ENCODE results near the gene MADD.
"Not testable (repeated sequence)": the region's sequence is repeated elsewhere in the genome, so short reads cannot be mapped to it uniquely, and the experiment has no call there.

Gene MADD

DNA sequence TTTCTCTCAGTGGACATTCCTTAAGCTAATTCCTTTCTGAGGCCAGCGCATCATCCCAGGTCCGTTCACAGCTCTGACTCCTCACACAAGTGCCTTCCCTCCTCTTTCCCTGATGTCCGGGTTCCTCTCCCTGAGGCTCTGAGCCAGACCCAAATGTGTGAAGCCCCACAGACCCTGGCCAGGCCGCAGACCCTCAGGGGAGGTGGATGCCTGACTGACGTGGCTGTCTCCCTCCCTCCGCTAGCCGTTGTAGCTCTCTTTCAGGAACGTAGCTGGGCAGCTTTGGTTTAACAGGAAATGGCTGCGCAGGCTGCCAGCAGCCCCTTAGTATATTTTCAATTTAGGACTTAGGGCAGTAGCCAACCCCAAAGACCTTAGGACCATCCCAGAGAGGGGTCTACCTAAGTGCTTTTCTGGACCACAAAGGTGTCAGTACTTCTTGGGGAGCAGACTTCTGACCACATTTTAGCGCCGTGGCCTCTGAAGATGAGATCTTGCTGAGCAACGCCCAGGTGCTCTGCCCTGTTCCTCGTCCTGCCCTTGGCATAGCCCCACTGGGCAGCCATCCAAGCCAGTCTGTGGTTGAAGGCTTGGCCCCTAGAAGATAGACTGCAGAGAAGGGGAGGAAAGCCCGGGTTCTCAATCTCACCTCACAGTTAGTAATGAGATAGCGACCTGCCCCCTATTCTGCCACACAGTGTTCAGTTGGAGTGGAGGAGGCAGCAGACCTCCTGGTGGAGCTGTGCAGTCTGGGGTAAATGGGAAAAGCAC, 55.5 kb downstream of the MADD start:
- DNase-seq (ENCODE audit: low spot score) = no peak

GRCh38 chr11:47326198-47326597, 56.3 kb downstream of the MADD start:
- DNase-seq (ENCODE audit: low spot score) = no peak

- DNase-seq (ENCODE audit: low spot score) = peak; percentile 44
Observed at GRCh38 chr11:47327025-47327424, 57.1 kb downstream of the MADD start.

- DNase-seq (ENCODE audit: low spot score) = peak; percentile 15
Observed at GRCh38 chr11:47327949-47328348, 58.0 kb downstream of the MADD start.

DNA sequence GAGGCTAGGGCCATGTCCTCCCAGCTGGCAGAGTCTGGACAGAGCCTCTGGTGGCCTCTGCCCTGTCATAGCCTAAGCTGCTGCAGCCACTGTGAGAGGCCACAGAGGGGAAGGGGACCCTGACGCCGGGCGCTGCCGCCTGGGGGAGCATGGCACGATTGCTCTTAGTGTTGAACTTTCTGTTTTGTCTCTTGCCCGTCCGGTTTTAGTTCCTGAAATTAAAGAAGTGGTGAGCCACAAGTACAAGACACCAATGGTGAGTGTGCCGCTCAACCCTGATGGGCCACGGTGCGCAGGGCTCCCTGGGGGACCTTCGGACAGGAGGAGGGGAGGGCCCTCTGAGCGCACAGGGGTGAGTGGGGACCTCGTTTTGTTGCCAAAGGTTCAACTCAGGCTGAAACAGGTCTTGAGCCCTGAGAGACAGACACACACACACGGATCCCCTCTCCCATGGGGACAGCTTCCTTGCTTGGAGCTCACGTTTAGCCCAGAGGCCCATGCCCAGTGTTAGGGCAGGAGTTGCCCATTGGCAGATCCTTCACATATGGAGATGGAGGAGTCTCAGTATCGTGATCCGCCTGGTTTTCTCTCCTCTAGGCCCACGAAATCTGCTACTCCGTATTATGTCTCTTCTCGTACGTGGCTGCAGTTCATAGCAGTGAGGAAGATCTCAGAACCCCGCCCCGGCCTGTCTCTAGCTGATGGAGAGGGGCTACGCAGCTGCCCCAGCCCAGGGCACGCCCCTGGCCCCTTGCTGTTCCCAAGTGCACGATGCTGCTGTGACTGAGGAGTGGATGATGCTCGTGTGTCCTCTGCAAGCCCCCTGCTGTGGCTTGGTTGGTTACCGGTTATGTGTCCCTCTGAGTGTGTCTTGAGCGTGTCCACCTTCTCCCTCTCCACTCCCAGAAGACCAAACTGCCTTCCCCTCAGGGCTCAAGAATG, 58.8 kb downstream of the MADD start:
- DNase-seq (ENCODE audit: low spot score) = peak; percentile 28

- DNase-seq (ENCODE audit: low spot score) = peak; percentile 37
Observed at GRCh38 chr11:47329431-47329986, 59.6 kb downstream of the MADD start.

DNA sequence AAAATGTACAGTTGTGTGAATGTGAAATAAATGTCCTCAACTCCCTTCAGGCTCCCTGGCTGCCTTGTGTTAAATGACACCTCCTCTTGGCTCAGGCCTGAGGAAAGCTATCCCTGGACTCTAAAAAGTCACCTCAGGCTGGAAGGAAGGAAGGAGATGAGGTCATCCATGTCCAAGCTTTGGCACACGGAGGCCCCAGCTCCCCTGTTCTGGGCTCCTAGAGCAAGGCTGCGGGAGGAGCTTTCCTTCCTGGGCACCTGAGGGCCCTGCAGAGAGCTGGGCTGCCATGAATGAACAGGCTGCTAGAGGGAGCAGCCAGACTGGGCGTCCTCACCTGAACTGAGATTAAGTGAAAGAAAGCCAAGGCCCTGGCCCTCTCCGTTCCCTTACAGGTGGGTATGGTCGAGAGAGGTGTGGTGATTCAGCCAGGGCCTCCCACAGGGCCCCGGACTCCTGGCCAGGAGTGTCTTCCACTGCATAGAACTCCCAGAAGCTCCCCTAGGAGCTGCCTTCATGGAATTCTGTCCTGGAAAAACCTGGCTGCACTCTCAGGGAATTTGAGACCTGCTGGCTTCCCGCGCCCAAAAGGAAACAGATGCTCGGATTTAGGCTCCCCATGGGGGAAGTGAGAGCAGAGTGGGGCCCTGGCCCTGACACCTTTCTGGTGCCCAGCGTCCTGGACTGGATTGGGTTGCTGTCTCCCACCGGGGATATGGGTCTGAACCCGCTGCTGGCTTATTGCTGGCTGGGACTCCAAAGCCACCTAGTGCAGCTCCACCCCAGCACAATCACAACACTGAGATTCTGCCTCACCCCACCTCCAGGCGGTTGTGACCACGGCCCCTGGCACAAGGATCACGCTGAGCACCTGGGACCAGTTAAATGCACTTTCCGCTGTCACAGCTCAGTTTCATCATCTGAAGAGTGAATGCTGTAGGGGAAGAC, 60.3 kb downstream of the MADD start:
- DNase-seq (ENCODE audit: low spot score) = peak; percentile 58

- DNase-seq (ENCODE audit: low spot score) = peak; percentile 27
Observed at GRCh38 chr11:47331454-47332302, 61.7 kb downstream of the MADD start.

- peak; percentile 34 for DNase-seq (ENCODE audit: low spot score)
Observed at GRCh38 chr11:47332303-47332711, 62.4 kb downstream of the MADD start.

GRCh38 chr11:47332791-47333525, 63.0 kb downstream of the MADD start:
- peak; percentile 42 for DNase-seq (ENCODE audit: low spot score)

DNA sequence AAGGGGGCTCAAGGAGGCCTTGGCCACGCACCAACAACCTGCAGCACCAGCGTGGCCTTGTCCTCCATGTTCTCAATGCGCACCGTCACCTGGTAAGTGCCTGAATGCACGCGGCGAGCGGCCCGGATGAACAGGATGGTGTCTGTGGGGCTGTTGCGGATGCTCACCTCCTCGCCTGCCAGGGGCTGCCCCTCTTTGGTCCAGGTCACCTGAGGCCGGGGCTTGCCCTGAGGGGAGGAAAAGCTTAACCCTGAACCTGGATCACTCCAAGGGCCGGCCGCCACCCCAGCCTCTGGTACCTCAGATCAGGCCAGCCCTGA, 63.6 kb downstream of the MADD start:
- no peak for DNase-seq (ENCODE audit: low spot score)

- DNase-seq (ENCODE audit: low spot score) = no peak
Observed at GRCh38 chr11:47333886-47334443, 64.0 kb downstream of the MADD start.

DNA sequence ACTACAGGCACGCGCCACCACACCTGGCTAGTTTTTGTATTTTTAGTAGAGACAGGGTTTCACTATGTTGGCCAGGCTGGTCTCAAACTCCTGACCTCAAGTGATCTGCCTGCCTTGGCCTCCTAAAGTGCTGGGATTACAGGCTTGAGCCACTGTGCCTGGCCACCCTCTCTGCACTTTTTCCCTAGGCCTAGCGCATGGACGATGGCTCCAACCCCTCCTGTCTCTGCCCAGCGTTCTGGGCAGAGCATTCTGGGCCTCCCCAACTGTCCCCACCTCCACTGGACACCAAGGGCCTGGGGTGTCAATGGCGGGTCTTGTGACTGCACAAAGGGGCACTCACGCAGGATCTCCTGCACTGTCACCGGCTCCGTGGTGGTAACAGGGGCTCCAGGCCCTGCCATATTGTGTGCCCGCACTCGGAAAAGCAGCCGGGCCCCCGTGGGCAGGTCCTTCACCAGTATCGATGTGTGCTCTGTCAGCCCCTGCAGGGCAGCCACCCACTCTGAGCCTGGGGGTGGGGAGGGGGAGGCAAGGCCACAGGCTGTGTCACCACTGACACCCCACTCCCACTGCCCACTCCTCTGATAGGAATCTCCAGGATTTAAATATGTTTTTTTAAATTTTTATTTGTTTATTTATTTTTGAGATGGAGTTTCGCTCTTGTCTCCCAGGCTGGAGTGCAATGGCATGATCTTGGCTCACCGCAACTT, 64.9 kb downstream of the MADD start:
- not testable (repeated sequence) for DNase-seq (ENCODE audit: low spot score)

GRCh38 chr11:47335733-47336132, 65.8 kb downstream of the MADD start:
- no peak for DNase-seq (ENCODE audit: low spot score)

DNA sequence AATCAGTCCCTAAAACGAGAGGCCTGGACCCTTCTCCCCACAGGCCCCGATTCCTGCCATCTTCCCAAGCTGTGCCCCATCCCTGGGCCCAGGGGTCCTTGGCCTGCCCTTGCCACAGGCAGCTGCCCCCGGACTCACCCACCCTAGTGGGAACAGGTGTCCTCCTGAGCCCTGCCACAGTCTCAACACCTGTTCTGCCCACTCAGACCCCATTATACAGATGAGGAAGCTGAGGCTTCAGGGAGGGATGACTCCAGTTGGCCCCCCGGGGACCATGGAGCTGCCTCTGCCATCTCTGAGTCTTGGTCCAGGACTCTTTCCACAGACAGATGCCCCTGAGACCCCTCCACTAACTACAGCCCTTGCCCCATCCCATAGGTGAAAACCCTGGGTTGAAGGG, 66.7 kb downstream of the MADD start:
- DNase-seq (ENCODE audit: low spot score) = no peak

DNA sequence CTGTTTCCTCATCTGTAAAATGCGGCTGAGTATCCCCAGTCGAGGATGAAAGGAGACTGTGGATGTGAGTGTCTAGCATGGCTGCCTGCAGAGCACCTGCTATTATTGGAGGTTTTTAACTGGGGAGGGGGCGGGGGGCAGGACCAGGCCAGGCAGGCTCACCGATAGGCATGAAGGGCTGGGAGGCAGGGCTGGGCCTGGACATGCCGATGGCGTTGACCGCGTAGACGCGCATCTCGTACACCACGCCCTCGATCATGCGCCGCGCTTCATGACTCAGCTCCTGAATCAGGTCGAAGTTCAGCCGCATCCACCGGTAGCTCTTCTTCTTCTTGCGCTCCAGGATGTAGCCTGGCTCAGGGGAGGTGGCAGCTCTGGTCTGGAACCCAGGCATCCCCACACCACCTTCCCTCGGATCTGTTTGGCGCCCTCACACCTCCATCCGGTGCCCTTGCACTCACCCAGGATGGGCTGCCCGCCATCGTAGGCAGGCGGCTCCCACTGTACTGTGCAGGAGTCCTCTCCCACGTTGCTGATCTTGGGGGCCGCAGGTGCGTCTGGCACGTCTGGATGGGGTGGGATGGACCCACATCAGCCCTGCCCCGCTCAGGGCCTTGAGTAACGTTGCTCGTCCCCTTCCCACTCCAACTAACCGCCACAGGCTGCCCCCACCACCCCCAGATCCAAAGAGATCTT, 67.4 kb downstream of the MADD start:
- DNase-seq (ENCODE audit: low spot score) = no peak

DNA sequence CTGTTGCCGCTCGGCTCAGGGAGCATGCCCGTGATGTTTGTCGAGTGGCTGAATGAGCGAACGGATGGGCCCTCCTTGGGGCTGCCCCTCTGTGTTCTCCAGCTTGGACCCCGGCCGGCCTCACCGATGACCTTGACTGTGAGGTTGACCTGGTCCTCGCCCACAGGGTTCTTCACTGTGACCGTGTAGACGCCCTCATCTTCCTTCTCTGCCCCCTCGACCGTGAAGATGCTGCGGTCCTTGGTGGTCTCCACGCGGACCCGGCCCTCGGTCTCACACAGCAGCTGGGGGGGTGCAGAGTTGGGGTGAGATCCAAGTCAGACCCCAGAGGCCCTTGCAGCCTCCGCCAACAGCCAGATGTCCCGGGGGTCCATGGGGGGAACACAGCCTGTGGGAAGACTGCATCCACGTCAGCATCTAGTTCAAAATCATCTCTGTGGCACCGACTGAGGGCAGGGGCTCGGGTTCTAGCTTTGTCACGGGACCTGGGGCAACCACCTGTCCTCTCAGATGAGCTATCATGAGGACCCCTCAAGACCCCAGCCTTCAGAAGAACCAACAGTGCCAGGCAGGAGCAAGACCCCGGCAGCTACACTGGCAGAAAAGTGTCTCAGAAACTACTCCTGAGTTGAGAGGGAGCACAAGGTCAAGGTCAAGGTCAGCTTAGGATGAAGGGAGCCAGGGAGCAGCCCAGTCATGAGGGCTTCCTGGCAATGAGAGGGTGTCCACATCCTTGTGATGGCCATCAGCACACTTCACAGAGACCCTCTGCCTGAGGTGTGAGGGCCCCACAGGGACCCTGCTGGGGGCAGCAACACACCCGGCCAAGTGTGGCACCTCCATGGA, 68.7 kb downstream of the MADD start:
- no peak for DNase-seq (ENCODE audit: low spot score)

DNA sequence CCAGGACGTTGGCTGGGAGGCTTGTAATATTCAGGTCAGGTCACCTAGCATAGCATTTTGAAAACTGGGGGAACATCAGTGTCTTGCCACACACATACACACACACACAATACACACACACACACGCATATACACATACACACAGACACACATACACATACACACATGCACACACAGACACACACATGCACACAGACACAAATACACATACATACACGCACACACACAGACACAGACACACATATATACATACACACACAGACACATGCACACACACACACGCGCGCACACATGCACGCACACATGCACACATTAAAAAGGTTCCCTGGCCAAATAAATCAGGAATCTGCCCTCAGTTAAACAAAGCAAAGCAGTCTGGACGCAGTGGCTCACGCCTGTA, 70.1 kb downstream of the MADD start:
- no peak for DNase-seq (ENCODE audit: low spot score)
